GM21390 (cell line): Measurements from ENCODE around the gene ACOT9.
"Not testable (repeated sequence)": the region's sequence is repeated elsewhere in the genome, so short reads cannot be mapped to it uniquely, and the experiment has no call there.

Experiments
- ATAC-seq: cut with Tn5 transposase; IDR thresholded peaks from one replicate; pipeline ENCODE4 v1.9.1; 2021; ENCODE audit not compliant: unreplicated experiment

Gene ACOT9

DNA sequence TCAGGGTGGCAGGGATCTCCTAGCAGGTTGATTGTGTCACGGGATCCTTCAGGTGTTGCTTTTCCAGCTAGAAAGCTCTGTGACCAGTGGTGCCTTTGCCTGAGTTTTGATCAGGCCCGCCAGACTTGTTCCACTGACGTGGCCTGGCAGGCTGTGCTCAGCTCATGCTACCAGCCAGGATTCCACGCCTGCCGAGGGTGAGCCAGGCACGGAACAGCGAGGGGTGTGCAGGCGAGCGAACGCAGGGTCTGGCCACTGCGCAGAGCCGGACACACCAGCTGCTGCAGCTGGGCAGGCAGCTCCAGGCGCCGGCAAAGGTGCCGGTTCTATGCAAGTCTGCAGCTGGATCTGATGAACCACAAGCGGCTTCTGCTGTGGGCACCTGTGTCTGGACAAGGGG, 22.8 kb upstream of the ACOT9 start:
- ATAC-seq, result no peak

GRCh38 chrX:23765449-23765848, 22.4 kb upstream of the ACOT9 start:
- ATAC-seq, result no peak

GRCh38 chrX:23764188-23764984, 21.3 kb upstream of the ACOT9 start:
- ATAC-seq, result no peak

DNA sequence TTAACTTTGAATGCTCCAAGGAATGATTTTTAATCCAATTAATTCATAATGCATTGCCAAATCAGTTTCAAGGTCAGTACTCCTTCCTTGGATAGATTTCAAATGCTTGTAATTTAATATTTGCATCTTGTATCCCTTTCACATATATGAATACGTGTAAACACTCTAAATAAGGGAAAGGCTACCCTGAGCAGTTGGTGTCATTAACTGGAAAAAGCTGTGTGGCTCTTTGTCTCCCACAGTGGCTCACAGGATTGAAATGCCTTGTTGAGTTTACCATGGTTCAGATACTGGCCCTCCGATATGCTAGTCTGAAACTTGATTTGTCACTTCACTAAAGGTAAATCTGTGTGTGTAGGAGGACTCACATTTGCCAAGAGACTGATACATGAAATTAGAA, 16.7 kb upstream of the ACOT9 start:
- ATAC-seq, result no peak

DNA sequence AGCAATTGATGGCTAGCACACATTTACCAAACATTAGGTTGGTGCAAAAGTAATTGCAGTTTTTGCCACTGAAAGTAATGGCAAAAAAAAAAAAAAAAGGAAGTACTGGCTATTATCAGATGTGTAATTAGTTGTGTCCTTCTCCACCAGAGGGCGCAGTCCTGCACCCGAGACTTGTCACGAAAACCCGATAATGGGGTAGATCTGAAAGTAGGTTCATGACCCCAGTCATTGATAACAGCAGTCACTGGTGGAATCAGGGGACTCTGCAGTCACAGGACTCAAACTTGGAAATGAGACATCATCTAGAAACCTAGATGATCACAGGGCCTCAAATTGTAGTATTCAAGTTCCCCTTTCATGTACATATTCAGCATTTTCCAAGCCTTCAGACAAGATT, 13.1 kb upstream of the ACOT9 start:
- no peak for ATAC-seq

DNA sequence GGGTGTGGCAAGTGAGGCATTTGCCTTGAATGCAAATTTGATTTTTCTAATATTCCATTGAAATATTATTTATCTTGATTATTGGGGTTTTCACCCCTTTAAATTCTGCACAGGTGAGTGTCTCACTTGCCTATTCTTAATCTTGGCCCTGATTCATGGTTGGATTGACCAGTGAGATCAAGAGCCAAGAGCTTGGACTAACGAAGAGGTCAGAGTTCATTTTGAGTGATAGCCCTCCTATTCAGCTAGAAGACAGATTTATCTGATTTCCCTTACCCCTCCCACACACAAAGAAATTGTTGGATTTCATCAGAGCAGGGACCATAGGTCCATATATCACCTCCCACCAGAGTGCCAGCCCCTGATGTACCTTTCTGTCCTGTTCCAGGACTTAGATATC, 11.6 kb upstream of the ACOT9 start:
- ATAC-seq, result no peak

DNA sequence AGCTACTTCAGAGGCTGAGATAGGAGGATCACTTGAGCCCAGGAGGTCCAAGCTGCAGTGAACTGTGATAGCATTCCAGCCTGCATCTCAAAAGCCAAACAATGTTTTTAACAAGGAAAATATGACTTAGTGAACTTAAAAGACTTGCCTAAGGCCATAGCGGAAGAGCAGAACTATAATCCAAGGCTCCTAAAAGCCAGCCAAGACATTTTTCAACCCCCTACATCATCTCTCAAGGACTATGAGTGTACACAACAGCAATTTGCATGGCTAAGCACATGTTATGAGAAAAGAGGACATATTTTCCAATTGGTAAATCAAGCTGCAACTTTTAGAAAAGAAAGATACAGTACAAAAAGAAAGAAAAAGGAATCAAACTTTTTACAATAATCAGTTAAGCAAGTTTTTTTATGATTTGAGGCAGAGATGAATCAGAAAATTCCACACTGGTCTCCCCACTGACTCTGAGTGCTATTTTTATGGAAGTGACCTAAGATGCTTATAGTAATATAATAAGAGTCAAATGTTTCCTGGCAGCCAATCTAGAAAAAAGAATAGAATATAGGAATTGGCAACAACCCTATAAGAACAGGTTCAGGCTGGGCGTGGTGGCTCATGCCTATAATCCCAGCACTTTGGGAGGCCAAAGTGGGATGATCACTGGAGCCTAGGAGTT, 9.8 kb upstream of the ACOT9 start:
- no peak for ATAC-seq

- ATAC-seq, result no peak
These were observed 6.5 kb upstream of the ACOT9 start for GRCh38 chrX:23749576-23749975.

DNA sequence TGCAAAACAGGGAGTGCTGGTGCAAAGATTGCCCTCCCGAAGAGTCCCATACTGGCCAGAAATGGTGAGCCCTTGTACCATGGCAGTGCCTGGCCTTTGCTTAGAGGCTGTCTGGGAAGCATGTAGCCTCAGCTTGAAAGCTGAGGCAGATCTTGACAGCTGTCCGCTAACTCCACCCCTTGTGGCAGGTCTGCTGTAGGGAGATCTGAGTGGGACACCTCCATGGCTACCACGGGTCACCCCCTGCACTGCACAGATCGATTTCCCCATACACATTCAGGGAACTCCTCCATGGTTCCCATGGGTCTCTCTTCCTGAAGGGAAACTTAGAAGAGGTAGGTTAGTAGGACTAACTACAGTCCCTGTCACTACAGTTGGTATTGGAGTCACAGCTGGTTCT, 6.1 kb upstream of the ACOT9 start:
- ATAC-seq, result no peak

DNA sequence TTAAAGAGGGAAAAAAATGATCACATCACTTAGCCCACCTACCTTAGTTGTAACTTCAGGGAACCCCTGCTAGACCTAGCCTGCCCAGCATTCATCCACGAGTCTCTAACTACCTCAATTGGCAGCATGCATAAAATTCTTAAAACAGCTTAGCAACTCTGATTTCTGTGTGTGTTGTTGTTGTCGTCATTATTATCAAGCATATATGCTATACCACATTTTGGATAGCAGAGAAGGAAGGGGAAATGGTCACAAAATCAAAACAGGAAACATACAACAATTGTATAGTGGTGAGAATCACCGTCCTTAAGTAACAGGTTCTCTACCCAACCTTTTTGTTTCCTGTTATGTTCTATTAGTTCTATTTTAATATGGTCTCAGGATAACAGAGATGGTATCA, 2.7 kb upstream of the ACOT9 start:
- ATAC-seq, result no peak

DNA sequence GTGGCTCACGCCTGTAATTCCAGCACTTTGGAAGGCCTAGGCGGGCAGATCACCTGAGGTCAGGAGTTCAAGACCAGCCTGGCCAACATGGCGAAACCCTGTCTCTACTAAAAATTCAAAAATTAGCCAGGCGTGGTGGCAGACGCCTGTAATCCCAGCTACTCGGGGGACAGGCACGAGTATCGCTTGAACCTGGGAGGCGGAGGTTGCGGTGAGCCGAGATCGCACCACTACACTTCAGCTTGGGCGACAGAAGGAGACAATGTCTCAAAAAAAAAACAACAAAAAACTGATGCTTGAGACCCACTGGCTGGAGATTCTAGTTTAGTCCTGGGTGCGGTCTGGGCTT, 521 bp upstream of the ACOT9 start:
- not testable (repeated sequence) for ATAC-seq

DNA sequence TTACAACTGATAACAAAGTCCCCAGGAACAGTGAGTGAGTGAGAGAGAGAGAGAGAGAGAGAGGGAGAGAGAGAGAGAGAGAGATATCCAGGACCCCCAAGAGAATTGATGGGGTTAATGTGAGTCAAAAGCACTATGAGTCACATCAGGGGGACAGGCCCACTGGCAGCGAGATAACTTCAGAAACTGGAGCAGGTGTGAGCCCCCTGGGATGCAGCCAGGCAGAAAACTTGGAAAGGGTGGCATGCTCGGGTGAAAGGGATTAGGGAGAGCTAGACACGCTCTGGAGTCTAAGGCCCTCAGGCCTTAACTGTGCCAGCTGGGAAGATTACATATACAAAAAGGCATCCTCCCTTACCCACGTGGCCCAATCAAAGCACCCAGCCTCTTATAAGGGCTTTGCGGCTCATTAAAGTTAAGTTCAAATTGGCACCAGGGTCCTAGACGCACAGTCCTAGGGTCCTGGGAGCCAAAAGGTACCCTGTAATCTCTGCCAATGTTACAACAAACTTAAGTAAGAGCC, 841 bp downstream of the ACOT9 start:
- ATAC-seq, result peak; percentile 3

DNA sequence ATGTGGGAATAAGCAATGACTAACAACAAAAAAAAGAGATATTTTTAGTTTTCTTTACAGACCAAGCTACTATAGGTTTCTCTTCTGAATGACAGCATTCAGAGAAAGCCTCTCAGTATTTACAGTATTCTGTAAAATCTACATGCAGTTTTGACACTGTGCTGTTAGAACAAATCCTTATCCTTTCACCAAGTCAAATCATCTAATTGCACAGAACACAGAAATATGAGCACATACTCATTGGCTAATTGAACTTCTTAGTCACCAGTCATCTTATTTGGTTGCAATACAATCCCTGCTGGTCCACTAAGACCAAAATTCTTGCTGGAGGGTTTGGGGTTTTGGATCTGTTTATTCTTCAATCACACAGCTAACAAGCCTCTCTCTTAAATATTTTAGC, 5.7 kb downstream of the ACOT9 start:
- ATAC-seq, result no peak

GRCh38 chrX:23736030-23736429, 7.0 kb downstream of the ACOT9 start:
- no peak for ATAC-seq

DNA sequence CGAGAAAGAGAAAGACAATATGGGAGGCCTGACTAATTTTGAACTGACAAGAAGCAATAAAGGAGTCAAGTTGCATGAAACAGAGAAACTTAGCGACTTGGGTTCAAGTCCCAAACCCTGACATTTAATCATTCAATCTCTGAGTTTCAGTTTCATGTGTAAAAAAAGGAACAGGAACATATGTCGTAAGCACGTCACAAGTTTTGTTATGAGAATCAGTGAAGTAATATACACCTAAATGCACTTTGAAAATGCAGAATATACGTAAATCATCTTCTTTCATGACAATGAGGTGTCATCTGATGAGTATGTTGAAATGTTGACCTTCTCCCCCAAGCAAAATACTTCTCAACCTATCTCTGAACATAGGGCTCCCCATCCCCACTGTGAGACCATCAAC, 10.4 kb downstream of the ACOT9 start:
- ATAC-seq, result peak; percentile 82

GRCh38 chrX:23731951-23732350, 11.1 kb downstream of the ACOT9 start:
- no peak for ATAC-seq

- ATAC-seq, result no peak
These were observed 13.9 kb downstream of the ACOT9 start for GRCh38 chrX:23729214-23729613.

GRCh38 chrX:23727206-23727605, 15.9 kb downstream of the ACOT9 start:
- ATAC-seq, result no peak

GRCh38 chrX:23726191-23726590, 16.9 kb downstream of the ACOT9 start:
- ATAC-seq, result no peak

DNA sequence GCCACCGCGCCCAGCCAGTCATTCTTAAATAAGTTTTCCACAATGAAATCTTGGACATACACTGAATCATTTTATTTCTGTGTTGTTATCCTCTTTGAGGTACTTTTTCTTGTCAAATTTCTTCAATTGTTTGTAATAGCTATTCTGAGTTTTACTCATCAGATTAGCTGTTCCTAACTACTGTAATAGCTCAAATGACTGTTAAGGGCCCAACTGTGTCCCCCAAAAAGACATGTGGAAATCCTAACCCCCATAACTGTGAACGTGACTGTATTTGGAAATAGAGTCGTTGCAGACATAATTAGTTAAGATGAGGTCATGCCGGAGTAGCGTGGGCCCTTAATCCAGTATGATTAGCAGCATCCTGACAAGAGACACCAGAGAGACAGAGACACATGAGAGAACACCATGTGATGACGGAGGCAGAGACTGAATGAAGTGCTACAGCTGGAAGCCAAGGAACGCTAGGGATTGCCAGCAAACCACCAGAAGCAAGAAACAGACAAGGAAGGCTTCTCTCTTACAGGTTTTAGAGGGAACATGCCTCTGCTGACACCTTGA, 22.9 kb downstream of the ACOT9 start:
- ATAC-seq, result no peak

GRCh38 chrX:23705235-23705634, 37.8 kb downstream of the ACOT9 start:
- no peak for ATAC-seq

GRCh38 chrX:23704673-23705206, 38.3 kb downstream of the ACOT9 start:
- no peak for ATAC-seq
